ENCODE measurements around the gene RABGAP1L.

- no peak for TF ChIP-seq CTCF (IDR thresholded peaks at IDR 0.05)
- TF ChIP-seq POLR2AphosphoS5 (IDR thresholded peaks at IDR 0.05), result no peak
These were observed 844.2 kb downstream of the RABGAP1L start for GRCh38 chr1:175003521-175003920.
